ENCODE data around the gene SLC35E2B.
"Not testable (repeated sequence)": the region's sequence is repeated elsewhere in the genome, so short reads cannot be mapped to it uniquely, and the experiment has no call there.

DNA sequence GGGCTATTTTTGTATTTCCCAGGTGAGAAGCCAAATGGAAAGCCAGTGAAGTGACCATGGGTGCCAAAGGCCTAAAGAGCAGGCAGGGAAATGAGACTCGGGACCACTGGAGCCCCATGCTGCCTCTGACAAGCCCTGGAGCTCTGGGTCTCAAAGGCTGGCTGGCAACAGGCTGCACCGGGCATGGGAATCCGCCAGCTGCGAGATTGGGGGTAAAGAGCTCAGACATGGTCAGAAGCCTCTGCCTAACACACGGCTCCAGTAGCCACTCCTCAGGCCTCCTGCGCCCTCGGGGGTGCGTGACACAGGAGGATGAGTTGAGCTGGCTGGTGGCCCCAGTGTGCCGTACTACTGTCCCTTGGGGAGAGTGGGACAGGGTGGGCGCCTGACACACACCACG, 28.3 kb downstream of the SLC35E2B start:
- TF ChIP-seq, protein P1, sequence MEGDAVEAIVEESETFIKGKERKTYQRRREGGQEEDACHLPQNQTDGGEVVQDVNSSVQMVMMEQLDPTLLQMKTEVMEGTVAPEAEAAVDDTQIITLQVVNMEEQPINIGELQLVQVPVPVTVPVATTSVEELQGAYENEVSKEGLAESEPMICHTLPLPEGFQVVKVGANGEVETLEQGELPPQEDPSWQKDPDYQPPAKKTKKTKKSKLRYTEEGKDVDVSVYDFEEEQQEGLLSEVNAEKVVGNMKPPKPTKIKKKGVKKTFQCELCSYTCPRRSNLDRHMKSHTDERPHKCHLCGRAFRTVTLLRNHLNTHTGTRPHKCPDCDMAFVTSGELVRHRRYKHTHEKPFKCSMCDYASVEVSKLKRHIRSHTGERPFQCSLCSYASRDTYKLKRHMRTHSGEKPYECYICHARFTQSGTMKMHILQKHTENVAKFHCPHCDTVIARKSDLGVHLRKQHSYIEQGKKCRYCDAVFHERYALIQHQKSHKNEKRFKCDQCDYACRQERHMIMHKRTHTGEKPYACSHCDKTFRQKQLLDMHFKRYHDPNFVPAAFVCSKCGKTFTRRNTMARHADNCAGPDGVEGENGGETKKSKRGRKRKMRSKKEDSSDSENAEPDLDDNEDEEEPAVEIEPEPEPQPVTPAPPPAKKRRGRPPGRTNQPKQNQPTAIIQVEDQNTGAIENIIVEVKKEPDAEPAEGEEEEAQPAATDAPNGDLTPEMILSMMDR (IDR thresholded peaks at IDR 0.05; ENCODE audit: low read length), result not testable (repeated sequence)
- TF ChIP-seq EZH2 (IDR thresholded peaks at IDR 0.05; ENCODE audit: borderline replicate concordance, low read length), result not testable (repeated sequence)
